Colon (tissue), 2 donors: ENCODE results near the gene MZF1.
"Not testable (repeated sequence)": the region's sequence is repeated elsewhere in the genome, so short reads cannot be mapped to it uniquely, and the experiment has no call there.

Experiments
- FAIRE-seq: peaks from 2 replicates; lab custom pipeline; 2012; peaks lifted over from hg19 to GRCh38; lab: Jason Lieb, UNC
- donor health status: control.
- donor health status: control.

Gene MZF1

GRCh38 chr19:58539169-58539559, 34.0 kb downstream of the MZF1 start:
- FAIRE-seq: not testable (repeated sequence)

DNA sequence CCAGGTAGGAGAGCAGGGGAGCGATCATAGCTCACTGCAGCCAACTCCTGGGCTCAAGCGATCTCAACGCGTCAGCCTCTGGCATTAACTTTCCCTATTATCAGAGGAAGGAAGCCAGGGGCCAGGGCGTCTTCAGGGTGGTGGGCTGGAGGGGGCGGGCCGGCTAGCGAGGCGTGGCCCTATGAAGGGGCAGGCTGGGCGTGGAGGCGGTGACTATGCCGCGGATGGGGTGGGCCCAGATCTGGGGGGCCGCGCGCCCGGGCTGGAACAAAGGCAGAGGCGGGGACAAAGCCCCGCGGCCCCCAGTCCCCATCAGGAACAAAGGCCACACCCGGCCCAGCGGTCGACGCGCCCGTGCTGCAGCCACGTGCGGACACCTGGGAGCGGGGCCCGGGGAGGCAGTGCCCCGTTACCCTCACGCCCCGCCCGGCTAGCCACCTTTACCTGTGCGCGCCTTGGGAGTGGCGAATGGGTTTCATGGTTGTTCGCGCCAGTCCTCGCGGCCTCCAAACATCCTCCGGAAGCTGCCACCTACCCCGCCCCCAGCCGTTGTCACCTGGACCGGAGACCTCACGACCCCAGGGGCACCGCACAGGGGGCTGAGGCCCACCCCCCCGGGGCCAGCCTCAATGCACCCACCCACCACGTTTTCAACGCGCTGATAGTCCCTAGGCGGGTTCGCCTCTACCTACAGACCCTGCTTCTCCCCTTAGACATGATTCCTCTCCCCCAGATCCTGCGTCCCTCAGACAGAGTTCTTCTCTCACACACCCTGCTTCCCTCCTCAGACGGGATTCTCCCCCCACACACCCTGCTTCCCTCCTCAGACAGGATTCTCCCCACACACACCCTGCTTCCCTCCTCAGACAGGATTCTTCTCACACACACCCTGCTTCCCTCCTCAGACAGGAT, 34.6 kb downstream of the MZF1 start:
- no peak for FAIRE-seq

GRCh38 chr19:58536852-58537798, 36.0 kb downstream of the MZF1 start:
- FAIRE-seq: no peak

GRCh38 chr19:58535857-58536256, 37.3 kb downstream of the MZF1 start:
- FAIRE-seq: no peak

DNA sequence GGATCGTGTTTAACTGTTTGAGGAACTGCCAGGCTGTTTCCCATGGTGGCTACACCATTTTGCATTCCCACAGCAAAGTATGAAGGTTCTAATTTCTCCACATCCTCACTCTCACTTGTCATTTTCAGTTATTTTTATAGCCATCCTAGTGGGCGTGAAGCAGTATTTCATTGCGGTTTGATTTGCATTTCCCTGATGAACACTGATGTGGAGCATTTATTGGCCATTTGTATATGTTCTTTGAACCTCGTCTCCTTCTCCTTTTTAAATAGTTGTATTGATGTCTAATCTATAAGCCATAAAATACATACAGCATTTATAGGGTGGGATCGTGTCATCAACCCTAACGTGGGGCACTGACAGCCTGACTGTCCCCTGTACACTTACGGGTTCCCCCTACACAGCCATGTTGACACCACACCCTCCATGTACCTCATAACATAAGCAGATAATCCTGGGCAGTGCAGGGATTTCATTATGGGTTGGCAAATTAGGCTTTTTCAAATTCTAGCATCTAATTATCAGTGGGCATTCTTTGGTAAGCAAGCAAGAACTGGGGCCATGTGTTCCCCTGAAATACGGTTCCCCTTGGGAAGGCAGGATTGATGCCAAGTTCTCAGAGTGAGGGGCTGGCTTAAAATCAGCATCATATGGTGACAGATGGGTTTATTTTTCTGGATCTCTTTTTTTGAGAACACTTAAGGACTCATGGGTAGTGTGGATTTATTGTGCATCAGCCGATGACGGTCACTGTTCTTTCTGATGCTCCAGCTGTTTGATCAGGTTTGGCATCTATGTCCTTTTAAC, 41.9 kb downstream of the MZF1 start:
- FAIRE-seq: no peak

DNA sequence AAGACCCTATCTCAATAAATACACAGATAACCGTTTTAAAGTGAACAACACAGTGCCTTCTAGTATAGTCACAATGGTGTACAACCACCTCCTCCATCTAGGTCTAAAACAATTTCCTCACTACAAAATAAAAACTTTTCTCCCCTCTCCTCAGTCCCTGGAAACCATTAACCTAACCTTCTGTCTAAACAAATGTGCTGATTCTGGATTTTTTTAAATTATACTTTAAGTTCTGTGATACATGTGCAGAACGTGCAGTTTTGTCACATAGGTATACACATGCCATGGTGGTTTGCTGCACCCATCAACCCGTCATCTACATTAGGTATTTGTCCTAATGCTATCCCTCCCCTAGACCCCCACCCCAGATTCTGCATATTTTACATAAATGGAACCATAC, 43.7 kb downstream of the MZF1 start:
- FAIRE-seq: no peak

DNA sequence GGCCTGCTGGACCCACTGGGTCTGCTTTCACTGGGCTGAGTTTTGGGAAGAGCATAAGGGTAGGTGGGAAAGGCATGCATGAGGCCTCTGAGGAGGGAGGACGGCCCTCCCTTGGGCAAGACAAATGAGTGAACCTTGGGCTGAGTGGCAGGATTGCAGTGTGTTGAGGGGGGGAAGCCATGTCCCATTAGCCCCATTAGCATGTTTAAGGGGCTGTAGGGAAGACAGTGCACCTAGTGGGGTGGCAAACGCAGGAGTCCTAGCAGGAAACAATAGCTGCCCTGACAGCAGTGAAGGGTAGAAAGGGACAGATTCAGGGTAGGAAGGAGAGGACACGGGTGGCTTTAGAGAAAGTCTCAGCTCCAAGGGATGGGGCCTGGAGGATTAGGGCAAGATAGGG, 50.4 kb downstream of the MZF1 start:
- FAIRE-seq: no peak

- FAIRE-seq: no peak
These were observed 51.5 kb downstream of the MZF1 start for GRCh38 chr19:58521651-58522050.

- FAIRE-seq: no peak
These were observed 52.9 kb downstream of the MZF1 start for GRCh38 chr19:58520257-58520599.

DNA sequence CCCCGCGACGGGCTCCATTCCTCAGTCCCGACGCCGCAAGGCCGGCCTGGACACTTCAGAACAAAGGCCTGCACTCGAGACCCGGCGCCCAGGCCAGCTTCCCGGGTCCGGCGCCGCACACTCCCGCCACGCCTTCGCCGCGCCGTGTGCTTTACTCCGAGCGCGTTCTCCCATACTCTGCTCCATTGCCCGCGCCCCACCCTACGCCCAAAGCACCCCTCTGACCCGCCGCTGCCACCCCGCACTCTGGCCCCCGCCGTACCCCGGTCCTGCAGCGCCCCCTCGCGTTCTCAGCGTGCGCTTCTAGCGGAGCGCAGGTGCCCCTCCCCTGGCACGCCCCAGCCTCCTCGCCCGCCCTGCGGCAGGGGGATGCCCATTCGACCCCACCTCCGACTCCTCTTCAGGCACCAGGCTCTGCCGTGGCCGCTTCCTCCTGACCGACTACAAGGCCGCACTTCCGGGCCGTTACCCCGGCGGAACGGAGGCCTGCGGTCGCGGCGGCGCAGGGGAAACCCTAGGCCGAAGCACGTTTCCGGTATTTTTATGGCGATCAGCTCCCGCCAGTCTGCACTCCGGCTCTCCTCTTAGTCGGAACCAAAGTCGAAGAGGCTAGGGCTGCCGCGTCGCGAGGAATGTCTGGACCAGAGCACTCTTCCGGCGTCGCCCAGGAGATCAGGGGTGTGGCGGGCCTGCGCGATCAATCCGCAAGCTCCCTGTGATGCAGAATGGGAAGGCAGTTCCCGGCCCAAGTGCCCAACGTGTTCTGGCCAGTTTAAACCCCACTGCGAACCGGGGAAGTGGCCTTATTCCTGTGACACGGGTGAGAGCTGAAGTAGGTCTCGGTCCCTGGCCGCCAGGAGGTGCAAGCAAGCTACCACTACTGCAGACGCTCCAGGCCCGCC, 53.5 kb downstream of the MZF1 start, which contains the start of gene ZBTB45:
ZBTB45 (minus strand) TSS at position 456 of the 902 bp plus-strand sequence. CDS start 2,137 bp downstream, outside the sequence.
- FAIRE-seq: no peak

GRCh38 chr19:58519087-58519354, 54.1 kb downstream of the MZF1 start:
- FAIRE-seq: no peak

GRCh38 chr19:58518256-58519086, 54.7 kb downstream of the MZF1 start:
- no peak for FAIRE-seq

DNA sequence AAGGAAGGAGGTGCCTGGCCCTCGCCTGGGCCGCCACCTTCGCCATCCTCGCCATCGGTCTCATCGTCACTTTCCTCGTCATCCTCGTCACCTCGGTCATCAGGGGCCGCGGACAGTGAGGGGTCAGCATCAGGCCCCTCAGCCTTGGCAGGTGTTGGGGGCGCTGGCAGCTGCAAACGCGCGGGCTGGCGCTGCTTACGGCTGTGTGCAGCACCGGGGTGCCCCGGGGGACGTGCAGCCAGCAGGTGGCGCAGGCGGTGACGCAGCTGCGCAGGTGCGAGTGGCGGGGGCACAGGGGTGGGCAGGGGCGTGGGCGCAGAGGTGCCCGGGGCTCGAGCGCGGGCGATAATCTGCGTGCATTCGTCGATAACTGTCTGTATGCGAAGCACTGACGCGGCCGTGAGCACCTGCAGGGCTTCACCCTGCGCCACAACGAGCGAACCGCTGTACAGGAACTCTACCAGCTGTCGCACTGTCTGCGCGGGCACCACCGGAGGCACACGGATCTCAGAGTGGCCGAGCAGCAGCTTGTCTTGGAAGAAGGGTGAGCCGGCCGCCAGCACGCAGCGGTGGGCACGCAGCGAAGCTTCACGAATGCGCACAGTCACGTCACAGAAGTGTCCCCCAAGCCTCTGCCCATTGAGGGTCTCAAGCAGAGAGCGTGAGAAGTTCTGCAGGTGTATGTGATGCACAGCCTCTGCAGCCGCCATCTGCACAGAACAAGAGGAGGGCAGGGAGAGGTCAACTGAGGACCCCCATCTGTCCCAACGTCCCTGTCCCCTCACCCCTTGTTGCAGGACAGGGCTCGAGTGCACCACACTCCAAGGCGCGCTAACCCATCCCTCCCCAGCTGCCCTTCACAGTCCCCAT, 55.9 kb downstream of the MZF1 start:
- no peak for FAIRE-seq

- FAIRE-seq: no peak
These were observed 56.8 kb downstream of the MZF1 start for GRCh38 chr19:58516246-58516836.

DNA sequence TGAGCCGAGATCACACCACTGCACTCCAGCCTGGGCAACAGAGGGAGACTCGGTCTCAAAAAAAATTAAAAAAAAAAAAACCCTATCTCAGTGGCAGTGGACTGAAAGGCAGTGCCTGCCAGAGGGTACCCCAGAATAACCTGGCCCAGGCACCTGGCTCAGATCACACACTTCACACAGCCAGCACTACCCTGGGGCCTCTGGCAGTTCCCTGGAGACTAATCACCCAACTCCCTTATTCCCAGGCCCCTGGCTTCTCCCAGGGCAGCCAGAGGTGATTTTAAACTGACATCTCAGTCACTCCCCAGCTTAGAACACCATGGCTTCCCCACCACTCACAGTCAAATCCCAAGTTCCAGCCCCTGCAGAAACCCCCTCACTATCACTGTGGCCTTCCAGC, 57.9 kb downstream of the MZF1 start:
- no peak for FAIRE-seq

- FAIRE-seq: no peak
These were observed 58.5 kb downstream of the MZF1 start for GRCh38 chr19:58514564-58515022.

DNA sequence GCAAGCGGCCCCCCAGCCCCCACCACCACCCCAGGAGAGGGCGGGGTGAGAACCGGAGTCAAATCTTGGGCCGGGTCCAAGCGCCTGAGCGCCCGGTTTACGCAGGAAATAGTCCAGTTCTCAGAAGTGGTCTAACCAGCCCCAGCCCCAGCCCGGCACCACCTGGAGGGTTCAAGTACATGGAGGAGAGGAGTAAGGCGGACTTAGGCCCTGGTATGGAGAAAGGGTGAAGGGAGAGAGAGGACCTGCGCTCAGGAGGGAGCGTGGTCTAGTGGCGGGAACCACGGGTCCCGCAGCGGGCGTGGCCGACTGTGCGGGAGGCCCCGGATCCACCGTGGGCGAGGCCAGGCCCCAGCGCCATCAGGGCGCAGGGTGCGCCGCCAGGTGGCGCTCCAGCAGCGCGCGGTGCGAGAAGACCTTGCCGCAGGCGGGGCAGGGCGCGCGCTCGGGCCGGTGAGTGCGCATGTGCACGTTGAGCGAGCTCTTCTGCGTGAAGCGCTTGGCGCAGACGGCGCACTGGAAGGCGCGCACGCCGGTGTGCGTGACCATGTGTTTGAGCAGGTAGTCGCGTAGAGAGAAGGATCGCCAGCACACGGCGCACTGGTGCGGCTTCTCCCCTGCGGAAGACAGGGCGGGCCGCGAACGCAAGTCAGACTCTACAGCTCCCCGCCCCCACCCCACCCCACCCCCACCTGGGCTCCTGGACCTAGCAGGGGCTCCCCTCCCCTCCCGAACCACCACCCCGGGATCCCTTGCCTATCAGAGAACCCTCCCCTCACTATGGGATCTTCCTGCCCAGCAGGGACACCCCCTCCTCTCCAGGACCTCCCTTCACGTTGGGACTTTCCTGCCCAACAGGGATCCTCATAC, 59.2 kb downstream of the MZF1 start:
- FAIRE-seq: no peak

DNA sequence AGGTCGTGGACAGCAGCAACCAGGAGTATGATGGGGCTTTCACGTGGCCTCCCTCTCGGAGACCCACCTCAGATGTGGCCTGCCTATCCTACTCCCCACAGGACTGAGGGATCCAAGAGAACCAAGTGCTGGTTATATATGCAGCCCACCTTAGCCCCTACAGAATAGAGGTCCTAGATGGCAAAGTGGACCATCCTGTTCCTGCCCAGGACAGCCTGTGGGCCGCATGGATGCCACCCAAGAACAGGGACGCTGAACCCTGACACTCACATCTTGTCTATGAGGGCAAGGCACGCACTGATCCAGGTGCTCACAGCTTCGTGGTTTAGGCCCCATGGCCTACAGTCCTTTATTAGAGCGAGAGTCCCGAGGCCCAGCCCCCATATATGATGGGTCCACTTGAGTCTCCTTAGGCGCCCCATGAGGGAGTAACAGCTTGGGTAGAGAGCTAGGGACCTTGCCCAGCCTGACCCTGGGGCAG, 59.9 kb downstream of the MZF1 start:
- FAIRE-seq: no peak
